Epithelial cell of umbilical artery (primary cell): ENCODE measurements around the gene TUBB4A. TPM values are rescaled to one million over a fixed set of nuclear protein-coding genes. Genes with fewer than 3 reads are reported as not detected.

ENCODE experiments used
- total RNA-seq: library from RNA; depleted of rRNA; stranded (reverse); fragments of >200 nt; gene quantifications from 2 replicates; pipeline ENCODE4 v1.2.3, GENCODE V29; 2014

The TUBB4A gene
- not detected in 2 replicates for total RNA-seq

DNA sequence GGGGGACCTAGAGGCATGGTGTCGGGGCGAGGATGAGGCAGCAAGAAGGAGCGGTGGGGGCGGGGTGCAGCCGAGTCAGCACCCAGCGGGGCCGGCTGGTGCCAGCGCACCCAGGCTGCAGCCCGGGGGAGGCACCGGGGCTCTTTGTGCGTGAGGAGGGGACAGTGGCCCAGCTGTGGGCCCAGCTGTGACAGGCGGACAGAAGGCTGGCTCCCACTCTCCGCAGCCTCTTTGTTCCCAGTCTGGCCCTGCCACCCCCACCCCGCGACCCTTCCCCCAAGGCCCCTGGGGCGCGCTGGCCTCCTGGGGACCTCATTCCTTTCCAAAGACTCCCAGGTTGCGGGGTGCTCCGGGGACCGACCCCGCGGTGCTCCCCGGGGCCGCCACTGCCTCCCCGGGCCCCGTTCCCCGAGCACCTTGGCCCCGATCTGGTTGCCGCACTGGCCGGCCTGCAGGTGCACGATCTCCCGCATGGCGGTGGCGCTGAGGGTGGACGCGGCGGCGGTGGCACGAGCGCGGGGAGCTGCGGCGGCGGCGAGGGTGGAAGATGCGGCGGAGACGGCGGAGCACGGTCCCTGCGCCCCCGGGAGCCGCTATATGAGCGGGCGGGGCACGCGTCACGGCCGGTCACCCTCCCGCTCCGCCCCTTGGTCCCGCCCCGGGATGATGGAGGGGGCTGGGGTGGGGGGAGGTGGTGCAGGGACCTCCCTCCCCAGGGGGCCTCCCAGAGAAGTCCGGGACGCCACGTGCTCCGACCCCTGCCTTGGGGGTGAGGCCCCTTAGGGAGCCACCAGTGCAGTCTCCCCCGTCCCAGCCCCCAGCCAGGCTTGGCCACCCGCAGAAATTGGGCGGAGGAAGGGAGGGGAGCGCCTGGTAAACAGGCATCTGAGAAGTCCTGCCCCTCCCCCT is at the start of gene TUBB4A:
TUBB4A (minus strand) TSS at position 570 of the 909 bp plus-strand sequence; CDS start at position 473, 97 bp downstream.

DNA sequence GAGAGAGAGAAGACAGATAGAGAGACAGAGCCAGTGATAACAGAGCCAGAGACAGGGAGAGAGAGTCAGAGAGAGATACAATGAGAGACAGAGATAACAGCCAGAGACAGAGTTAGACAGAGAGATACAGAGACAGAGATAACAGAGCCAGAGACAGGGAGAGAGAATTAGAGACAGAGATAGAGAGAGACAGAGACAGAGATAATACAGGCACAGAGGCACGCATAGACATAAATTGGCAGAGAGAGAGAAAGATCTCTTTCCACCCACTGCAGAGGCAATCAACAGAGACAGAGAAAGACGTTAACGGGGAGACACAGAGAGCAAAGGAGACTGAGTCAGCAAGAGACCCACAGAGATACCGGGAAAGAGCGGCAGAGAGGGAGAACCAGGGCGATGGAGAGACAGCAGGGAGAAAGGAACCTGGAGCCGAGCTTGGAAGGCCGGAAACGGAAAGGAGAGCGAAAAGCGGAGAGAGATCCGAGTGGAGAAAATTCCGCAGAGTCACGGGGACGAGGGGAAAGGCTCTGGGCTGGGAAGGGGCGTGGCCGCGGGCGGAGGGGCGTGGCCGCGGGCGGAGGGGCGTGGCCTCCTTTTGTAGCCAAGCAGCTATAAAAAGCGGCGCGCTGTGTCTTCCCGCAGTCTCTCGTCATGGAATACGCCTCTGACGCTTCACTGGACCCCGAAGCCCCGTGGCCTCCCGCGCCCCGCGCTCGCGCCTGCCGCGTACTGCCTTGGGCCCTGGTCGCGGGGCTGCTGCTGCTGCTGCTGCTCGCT is 28.5 kb upstream of the TUBB4A start, which contains the start of gene TNFSF9:
TNFSF9 (plus strand) TSS at position 641 of the 777 bp plus-strand sequence; CDS start at position 652, 11 bp downstream.

GRCh38 chr19:6481541-6482342 is 20.4 kb downstream of the TUBB4A start, which contains the start of gene DENND1C:
Gene DENND1C (minus strand): TSS chr19:6481787. CDS start chr19:6481695, 92 bp downstream.

GRCh38 chr19:6464070-6464873 is 37.8 kb downstream of the TUBB4A start, which contains the start of gene CRB3:
Gene CRB3 (plus strand): TSS chr19:6464271. CDS start chr19:6464702, 431 bp downstream.

GRCh38 chr19:6459262-6460098 is 42.6 kb downstream of the TUBB4A start, which contains the start of gene SLC25A23:
Gene SLC25A23 (minus strand): TSS chr19:6459792. CDS start chr19:6459628, 164 bp downstream.

Other genes starting within 250 kb of the TUBB4A start
- 3.3 and 3.9 TPM in 2 replicates for gene MLLT1, start 222.3 kb downstream of the TUBB4A start, total RNA-seq
- not detected in 2 replicates for gene ACER1, start 168.7 kb downstream of the TUBB4A start, total RNA-seq
- 63.8 and 73.7 TPM in 2 replicates for gene CLPP, start 140.8 kb downstream of the TUBB4A start, total RNA-seq
- 40.3 and 74.1 TPM in 2 replicates for gene ALKBH7, start 129.5 kb downstream of the TUBB4A start, total RNA-seq
- gene PSPN, start 126.4 kb downstream of the TUBB4A start, total RNA-seq: 0.61 and 1.3 TPM in 2 replicates
- gene GTF2F1, start 109.1 kb downstream of the TUBB4A start, total RNA-seq: 48.6 and 50.3 TPM in 2 replicates
- gene KHSRP, start 77.5 kb downstream of the TUBB4A start, total RNA-seq: 83.5 and 96.2 TPM in 2 replicates
- not detected in 2 replicates for gene SLC25A41, start 68.5 kb downstream of the TUBB4A start, total RNA-seq
- 19.2 and 32.8 TPM in 2 replicates for gene SLC25A23, start 42.5 kb downstream of the TUBB4A start, total RNA-seq
- gene CRB3, start 38.0 kb downstream of the TUBB4A start, total RNA-seq: not detected in 2 replicates
- gene DENND1C, start 20.5 kb downstream of the TUBB4A start, total RNA-seq: not detected in 2 replicates
- 0.30 and 0.65 TPM in 2 replicates for gene TNFSF9, start 28.7 kb upstream of the TUBB4A start, total RNA-seq
- not detected in 2 replicates for gene CD70, start 88.8 kb upstream of the TUBB4A start, total RNA-seq
- not detected in 2 replicates for gene TNFSF14, start 167.9 kb upstream of the TUBB4A start, total RNA-seq
- gene C3, start 218.3 kb upstream of the TUBB4A start, total RNA-seq: 0.15 and 0.32 TPM in 2 replicates
- 35.7 and 40.6 TPM in 2 replicates for gene GPR108, start 235.3 kb upstream of the TUBB4A start, total RNA-seq
- 43.9 and 48.0 TPM in 2 replicates for gene TRIP10, start 237.4 kb upstream of the TUBB4A start, total RNA-seq